HG03064 (cell line): ENCODE data around the gene SEC22A.

ENCODE experiments used
- ATAC-seq: cut with Tn5 transposase; IDR thresholded peaks from one replicate; pipeline ENCODE4 v1.9.1; 2021; ENCODE audit warnings: low read depth; ENCODE audit not compliant: unreplicated experiment

Gene SEC22A

DNA sequence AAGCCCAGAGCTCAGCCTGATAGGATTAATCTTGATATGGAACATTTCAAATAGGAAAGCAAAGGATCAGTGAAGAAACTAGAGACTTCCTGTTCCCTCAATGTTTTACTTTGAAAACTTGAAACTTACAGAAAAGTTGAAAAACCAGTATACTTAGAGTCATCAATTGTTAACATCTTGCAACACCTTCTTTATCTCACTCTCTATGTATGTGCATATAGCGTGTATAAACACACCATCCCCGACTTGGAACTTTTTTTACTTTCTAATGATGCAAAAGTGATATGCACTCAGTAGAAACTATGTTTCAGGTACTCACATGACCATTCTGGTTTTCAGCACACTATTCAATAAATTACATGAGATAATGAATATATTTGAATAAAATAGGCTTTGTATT lies 60.5 kb downstream of the SEC22A start:
- ATAC-seq, result no peak

DNA sequence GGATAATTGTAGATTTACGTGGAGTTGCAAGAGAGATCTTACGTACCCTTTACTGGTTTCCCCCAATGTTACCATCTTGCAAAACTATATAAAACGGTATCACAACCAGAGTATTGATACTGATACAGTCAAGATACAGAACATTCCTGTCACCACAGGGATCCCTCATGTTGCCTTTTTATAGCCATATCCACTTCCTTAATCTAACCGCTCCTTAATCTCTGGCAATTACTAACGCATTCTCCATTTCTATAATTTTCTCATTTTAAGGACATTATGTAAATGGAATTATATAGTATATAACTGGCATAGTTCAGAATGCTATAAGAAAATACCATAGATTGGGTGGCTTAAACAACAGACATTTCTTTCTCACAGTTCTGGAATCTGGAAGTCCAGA lies 61.1 kb downstream of the SEC22A start:
- ATAC-seq, result no peak

DNA sequence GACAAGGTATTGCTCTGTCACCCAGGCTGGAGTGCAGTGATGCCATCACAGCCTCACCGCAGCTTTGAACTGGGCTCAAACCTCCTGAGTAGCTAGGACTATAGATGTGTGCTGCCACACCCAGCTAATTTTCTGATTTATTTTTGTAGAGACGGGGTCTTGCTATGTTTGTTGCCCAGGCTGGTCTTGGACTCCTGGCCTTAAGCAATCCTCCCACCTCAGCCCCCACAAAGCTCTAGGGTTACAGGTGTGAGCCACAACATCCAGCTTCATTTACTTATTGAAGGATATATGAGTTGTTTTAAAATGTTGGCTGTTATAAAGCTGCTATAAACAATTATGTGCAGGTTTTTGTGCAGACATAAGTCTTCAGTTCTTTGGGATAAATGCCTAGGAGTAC lies 62.2 kb downstream of the SEC22A start:
- no peak for ATAC-seq

DNA sequence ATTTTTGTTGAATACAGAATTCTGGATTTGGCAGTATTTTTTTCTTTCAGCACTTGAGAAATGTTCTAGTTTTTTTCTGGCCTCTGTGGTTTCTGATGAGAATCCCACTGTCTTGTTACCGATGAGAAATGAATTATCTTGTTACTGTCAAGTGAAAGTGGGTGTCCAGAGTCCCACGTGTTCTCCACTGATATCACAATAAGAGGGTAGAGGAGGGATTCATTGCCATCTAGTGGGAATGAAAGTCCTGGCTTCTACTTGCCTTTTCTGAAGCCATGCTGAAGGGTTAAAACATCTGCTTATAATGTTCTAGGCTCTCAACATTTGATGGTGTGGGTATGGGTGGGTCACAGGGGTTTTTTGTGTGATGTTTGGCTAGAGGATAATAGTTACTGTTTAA lies 66.1 kb downstream of the SEC22A start:
- ATAC-seq, result no peak

DNA sequence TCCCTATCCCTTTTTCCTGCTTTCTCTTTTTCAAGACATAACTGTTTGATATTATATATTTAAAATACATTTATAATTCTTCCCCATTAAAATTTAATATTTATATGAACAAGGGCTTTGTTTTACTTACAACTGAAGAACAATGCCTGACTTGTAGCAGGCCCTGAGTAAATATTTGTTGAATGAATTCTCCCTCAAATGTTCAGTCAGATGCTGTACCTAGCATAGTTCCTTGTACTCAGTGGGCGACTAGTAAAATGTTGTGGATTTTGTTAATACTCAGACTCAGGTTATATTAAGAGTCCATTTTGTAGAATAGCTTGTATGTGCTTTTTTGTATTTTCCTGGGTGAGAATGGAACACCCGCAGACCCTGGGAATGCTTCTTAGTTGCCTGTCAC lies 69.1 kb downstream of the SEC22A start:
- ATAC-seq, result no peak

DNA sequence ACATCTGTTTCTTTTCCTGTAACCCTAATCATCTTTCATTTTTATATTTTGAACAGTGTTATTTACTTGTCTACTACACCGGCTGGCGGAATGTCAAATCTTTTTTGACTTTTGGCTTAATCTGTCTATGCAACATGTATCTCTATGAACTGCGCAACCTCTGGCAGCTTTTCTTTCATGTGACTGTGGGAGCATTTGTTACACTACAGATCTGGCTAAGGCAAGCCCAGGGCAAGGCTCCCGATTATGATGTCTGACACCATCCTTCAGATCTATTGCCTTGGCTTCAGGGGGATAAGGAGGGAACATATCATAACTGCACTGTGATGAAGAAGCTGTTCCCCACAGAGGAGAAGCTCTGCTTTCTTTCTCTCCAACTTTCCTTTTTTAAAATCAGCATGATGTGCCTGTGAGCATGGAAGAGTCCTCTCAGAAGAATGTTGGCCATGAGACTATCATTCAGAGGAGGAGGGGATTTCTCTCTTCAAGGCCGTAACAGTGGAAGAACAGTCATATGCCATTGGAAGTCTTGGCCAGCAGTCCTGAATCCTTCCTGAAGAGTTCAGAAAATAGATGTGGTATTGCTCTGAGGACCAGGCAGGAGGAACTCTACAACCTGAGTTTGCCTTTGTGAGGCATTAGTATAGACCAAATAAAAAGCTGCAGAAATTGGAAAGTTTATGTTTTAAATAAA lies 69.9 kb downstream of the SEC22A start:
- ATAC-seq, result no peak

DNA sequence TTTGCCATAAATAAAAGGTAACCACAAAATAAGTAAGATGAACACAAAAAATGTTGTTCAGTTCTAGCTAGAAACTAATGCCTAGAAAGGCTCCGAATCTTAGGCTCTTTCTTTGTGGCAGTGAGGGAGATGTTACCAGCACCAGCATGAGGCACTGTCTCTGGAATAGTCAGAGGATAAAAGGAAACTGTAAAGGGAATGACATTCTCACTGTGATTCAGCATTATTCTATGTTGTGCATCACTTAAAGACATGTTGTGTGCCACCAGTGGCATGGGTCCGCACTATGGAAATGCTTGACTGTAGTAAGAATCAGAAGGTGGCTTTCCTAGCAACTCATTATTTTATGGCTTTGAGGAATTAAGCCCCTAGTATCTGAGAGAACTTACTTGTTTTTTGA lies 70.8 kb downstream of the SEC22A start:
- ATAC-seq, result no peak

DNA sequence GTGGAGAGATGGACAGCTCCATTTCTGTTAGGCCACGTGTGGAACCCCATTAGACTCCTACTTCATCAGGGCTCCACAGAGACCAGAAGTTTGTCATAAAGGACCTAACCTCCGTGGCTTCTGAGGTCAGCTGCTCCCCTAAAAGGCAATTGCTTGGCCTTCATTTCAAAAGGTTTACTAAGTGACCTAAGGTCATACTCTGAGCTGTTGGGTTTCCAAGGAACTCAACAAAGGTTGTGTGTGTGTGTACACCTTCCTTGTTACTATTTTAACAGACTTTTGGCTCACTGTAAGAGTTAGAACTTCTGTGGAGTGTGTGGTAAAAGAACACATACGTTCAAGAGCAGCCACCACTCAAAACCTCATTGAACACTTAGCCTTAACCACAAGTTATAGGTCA lies 73.9 kb downstream of the SEC22A start:
- ATAC-seq, result no peak

DNA sequence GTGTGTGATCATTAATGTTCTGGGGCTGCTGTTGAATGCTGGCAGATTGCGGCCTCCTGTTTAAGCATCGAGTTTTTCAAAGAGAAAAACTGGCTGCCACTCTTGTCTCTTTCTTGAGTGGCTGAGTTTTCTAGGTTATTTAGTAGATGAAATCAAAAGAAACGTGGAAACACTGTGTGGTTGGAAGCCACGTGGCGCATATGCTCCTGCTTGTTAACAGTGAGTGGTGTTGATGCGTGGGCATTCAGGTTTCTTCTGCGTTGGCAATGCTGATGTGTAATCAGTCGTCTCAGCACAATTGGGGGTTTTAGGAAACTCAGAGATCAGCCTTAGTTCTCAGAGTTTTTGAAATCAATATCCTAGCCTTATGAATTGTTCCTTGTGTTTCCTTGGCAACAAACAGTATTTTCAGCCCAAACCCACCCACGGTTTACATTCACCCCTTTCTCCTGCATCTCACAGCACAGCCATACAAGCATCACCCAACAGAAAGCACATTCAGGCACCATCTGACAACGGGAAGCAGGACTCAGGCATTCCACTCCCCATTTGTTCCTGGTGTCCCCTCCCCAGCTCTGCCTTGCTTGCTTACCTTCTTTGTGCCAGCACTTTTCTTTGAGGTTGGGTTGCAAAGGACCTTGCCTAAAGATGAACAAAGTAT lies 74.7 kb downstream of the SEC22A start:
- ATAC-seq, result no peak

DNA sequence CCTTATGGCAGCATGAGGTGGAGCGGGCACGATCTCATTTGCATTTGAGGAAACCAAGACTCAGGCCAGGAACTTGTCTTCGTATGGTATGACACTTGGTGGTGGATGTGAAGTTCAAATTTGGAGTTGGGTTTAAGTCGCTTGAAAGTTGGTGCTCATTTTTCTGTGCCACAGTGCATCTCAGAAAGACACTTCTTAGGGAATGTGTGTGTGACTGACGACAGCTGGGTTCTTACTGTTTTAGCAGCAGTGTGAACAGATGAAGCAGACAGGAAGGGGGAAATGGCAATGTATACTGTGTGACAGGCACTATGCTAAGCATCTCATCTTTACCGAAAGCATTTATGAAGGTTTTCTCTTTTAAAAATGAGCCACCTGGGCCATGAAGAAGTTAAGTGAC lies 75.4 kb downstream of the SEC22A start:
- ATAC-seq, result no peak

DNA sequence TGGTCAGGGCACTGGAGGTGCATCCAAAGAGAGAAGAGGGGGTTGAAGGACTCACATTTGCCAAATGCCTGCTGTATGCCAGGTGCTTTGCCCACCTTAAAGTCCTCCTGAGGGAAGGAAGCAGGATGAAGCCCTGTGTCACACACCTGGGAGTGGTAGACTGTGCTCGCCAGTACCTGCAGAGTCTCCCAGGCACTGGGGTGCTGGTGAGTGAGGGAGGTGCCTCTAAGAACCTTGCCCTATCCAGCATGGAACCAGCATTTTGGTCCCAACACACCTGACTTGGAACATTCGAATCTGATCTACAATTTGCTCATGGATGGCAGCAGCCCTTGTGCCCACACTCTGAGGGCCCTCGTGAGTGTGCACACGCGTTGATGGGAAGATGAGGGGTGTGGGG lies 76.7 kb downstream of the SEC22A start:
- ATAC-seq, result no peak

DNA sequence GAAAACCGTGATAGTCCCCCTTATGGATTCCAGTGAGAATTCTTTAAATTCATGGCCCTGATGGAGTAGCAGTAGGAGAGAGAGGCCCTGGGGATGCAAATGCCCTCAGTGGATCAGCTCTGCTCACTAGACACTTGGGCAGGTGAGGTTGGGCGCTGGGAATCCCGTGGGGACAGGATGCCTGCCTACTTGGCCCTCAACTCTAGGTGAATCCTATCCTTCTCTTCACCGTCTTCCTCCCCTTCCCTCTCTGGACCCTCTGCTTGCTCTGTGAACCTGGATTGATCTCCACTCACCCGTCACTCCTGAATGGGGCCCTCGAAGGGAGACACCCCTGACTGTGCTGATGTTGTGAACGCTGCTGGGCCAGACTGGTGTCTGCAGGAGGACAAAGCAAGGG lies 77.4 kb downstream of the SEC22A start:
- no peak for ATAC-seq

DNA sequence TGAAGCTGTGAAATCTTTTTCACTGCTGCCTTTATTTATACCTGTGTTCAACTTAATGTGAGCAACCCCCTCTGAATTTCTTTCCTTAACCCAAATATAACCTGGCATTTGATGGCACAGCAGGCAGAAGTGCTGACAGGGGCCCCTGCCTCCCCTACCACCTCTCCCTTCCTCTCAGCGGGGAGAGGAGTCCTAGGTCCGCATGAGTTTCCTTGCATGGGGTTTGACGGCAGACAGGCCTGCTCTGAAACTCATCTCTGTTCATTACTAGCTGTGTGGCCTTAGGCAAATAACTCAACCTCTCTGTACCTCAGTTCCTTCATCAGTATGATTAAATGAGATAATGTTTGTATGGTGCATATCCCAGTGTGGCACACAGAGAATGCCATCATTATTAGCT lies 79.7 kb downstream of the SEC22A start:
- no peak for ATAC-seq

DNA sequence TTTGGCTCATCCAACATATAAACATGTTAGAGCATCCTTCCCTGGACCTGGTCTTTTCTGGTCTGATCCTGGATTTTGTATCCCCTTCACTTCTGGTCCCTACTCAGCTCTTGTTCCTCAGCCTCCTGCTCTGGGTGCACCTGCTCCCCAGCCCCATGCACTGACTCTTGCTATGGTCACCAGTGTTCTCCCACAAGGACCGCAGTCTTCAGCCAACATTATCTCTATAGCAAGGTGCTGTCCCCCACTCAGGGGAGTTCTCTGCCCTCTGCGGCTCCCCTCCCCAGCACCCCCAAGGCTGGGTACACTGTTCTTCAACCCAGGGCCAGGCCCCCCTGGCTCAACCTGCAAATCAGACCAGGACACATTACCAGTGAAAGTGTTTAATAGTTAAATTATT lies 80.2 kb downstream of the SEC22A start:
- ATAC-seq, result no peak

DNA sequence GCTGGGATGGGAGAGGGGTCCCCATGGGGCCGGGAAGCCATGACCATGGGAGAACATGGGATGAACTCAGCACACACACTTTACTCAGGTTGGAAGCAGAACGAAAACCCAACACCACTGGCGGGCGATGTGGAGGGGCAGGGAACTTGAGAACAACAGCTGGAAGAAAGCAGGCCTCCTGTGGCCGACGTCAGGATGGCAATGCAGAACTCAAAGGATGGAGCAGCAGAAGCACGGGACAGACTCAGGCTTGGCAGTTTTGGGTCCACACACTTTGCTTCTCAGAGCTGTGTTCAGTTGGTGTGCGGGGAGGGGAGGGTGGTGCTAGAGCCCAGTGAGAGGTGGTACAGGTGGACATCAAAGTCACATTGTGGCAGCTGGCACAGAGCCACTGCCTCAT lies 80.7 kb downstream of the SEC22A start:
- no peak for ATAC-seq

DNA sequence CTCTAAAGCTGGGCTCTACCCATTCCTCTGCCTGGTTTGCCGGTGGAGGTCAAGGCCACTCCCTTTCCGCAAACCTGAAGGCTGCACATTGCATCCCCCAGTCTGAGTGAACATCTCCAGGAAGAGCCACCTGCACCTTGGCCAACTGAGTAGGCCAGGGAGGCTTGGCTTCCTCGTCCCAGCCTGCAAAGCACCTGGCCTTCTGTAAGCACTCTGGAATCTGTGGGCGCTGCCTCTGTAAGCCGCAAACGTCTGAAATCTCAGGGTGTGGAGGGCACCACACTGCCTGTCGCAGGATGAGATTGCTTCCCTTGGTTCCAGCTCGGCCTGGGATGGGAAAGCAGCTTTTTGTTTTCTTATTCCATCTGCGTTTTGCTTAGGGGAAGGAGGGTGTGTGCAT lies 81.3 kb downstream of the SEC22A start:
- ATAC-seq, result no peak

DNA sequence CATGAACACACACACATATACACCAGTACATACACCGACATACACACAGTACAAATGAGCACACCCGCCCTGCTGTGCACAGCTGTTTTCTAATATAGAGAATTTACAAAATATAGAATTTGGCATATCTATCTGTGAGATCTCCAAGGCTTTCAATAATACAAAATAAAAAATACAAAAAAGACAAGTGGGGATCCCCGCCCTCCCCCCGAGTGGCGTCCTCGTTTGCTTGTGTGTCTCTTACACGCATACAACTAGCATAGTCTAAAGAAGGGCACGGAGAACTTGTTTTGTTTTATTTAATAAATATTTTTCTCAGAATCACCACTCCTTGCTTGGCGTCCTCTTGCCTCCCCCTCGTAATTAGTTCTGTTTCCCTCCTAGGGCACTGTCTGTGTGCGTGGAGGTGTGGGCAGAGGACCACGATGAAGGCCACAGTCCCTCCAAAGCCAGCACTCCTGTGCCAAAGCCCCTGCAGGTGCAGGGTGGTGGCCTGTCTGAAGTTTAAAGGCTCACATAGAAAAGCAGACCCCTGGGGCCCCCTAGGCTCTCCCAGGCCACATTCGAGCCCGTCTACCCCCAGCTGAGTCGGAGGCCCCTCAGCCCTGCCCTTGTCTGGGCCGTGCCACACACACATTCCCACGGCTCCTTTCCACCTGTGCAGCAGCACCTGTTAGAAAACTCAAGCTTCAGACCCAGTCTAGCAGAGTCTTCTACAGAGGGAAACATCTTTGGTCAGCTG lies 82.1 kb downstream of the SEC22A start:
- ATAC-seq, result no peak

DNA sequence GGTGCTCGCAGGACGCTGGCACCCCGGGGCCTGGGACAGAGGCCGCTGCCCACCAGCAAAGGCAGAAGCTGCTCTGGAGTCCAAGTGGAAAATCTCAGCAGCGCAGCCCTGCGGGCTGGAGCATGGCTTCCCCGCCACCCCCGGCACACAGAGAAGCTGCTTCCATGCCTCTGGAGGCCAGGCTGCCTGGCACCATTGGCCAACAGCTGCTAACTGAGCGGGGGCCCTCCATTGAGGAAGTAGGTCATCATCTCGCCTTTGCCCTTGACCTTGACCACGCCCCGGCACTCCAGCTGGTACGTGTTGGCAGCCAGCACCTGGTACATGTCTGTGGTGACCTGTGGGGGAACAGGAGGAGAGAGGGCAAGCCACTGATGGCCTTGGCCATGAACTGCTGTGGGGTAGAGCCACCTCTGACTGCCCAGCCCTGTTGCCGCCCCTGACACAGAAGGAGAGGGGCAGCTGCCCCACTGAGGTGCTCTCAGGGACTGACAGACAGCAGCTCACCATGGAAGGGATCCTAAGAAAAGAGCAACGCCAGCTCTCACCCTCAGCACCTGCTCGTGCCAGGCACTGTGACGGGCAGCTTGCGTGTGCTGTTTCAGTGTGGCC lies 82.8 kb downstream of the SEC22A start:
- ATAC-seq, result no peak

DNA sequence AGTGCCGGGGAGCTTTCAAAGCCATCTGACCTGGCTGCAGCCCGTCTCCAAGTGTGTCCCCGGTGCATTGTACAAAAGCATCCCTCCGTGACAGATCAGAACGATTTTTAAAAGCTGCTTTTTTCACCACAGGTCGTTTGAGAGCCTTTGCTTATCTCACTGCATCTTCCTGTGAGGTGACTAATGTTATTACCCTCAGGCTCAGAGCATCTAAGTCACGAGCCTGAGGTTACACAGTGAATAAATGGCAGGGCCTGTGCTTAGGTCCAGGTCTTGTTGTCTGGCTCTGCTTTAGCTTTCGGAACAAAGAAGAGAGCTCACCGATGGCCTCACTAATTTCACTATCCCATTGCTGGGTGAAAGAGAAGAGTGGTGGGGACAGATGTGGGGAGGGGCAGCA lies 83.3 kb downstream of the SEC22A start:
- no peak for ATAC-seq

DNA sequence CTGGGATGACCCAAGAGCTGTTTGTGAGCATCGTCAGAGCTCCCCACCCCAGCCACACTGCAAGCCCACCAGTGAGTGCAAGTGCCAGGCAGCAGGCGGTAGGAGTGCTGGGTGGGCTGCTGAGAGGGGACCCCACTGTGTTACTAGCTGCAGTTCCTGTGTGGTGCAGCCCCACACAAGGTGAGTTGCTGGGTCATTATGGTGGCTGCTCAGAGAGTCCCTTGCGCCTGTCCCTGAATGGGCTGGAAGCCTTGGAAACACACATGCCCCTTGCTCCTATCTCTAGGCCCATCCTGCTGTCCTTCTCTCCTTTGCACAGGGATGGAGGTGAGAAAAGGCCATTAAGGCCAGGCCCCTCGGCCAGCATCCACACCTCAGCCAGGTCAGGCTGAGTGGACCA lies 83.7 kb downstream of the SEC22A start:
- no peak for ATAC-seq

DNA sequence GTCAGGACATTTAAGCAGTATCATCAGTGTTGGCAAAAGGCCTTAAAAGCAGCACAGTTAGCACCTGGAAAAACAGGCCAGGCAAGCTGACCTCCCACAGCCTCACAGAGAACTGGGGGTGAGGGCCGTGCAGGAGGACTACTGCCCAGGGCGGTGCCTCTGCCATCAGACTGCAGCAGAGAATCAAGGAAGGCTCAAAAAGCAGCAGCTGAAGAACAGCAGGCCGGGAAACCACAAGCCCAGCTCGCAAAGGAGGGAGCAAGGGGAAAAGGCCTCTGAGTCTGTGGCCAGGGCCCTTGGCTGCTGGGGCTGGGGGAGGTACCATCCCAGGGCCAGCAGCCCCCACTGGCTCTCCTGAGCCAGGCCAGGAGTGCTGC lies 84.2 kb downstream of the SEC22A start:
- no peak for ATAC-seq
